ENCODE data around the gene SCCPDH. TPM values are rescaled to one million over a fixed set of nuclear protein-coding genes. Genes with fewer than 3 reads are reported as not detected.
A peak's percentile ranks its signal among the peaks of the same experiment; 100 is the strongest.

SCCPDH gene
- total and polyA plus RNA-seq, 2 of the 13 experiments (the other 11 are each of a cell fraction or from before 2014, with no cell fraction given): 36.7 to 62.3 TPM

GRCh38 chr1:246724731-246725095 lies 504 bp downstream of the SCCPDH start (continued):
- TF ChIP-seq, protein P1, sequence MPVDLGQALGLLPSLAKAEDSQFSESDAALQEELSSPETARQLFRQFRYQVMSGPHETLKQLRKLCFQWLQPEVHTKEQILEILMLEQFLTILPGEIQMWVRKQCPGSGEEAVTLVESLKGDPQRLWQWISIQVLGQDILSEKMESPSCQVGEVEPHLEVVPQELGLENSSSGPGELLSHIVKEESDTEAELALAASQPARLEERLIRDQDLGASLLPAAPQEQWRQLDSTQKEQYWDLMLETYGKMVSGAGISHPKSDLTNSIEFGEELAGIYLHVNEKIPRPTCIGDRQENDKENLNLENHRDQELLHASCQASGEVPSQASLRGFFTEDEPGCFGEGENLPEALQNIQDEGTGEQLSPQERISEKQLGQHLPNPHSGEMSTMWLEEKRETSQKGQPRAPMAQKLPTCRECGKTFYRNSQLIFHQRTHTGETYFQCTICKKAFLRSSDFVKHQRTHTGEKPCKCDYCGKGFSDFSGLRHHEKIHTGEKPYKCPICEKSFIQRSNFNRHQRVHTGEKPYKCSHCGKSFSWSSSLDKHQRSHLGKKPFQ (CRISPR knock-in tag; IDR thresholded peaks at IDR 0.05; ENCODE audit: insufficient replicate concordance): no peak
- TF ChIP-seq SIN3A (IDR thresholded peaks at IDR 0.05; ENCODE audit: borderline replicate concordance, low read depth, low read length) (no peak), FOXJ3 (CRISPR knock-in tag; IDR thresholded peaks at IDR 0.05; ENCODE audit: borderline replicate concordance) (no peak), HOMEZ (CRISPR knock-in tag; IDR thresholded peaks at IDR 0.05; ENCODE audit: low read depth) (no peak), ZC3H13 (CRISPR knock-in tag; IDR thresholded peaks at IDR 0.05) (no peak), TEAD3 (CRISPR knock-in tag; optimal IDR thresholded peaks at IDR 0.05; ENCODE audit: borderline replicate concordance) (peak; percentile 43), FOXA1 (IDR thresholded peaks at IDR 0.05) (no peak), FOXA1 (CRISPR knock-in tag; IDR thresholded peaks at IDR 0.05) (no peak), CBX2 (IDR thresholded peaks at IDR 0.05; ENCODE audit: low read depth, low read length) (no peak), CBX2 (CRISPR knock-in tag; IDR thresholded peaks at IDR 0.05; ENCODE audit: low read depth) (no peak), ZSCAN29 (CRISPR knock-in tag; conservative IDR thresholded peaks at IDR 0.05) (no peak), MAF1 (CRISPR knock-in tag; IDR thresholded peaks at IDR 0.05; ENCODE audit: borderline replicate concordance) (no peak), TP53 (CRISPR knock-in tag; conservative IDR thresholded peaks at IDR 0.05) (no peak), ZNF333 (CRISPR knock-in tag; IDR thresholded peaks at IDR 0.05; ENCODE audit: borderline replicate concordance) (no peak), MATR3 (CRISPR knock-in tag; IDR thresholded peaks at IDR 0.05) (no peak), PBX2 (CRISPR knock-in tag; IDR thresholded peaks at IDR 0.05) (no peak), ZNF704 (CRISPR knock-in tag; IDR thresholded peaks at IDR 0.05; ENCODE audit: borderline replicate concordance) (no peak; the same call in 1 of the 2 replicates), PHF8 (CRISPR knock-in tag; IDR thresholded peaks at IDR 0.05) (no peak), ZNF446 (CRISPR knock-in tag; IDR thresholded peaks at IDR 0.05) (no peak), MED8 (CRISPR knock-in tag; IDR thresholded peaks at IDR 0.05; ENCODE audit: insufficient replicate concordance) (no peak), CHD4 (IDR thresholded peaks at IDR 0.05; ENCODE audit: borderline replicate concordance, low read length) (no peak), ZNF75D (CRISPR knock-in tag; IDR thresholded peaks at IDR 0.05; ENCODE audit: borderline replicate concordance) (no peak), KDM3A (CRISPR knock-in tag; IDR thresholded peaks at IDR 0.05; ENCODE audit: low read depth) (no peak), KLF11 (CRISPR knock-in tag; IDR thresholded peaks at IDR 0.05) (no peak), ZKSCAN1 (IDR thresholded peaks at IDR 0.05; ENCODE audit: low read length) (no peak), ZSCAN20 (CRISPR knock-in tag; IDR thresholded peaks at IDR 0.05; ENCODE audit: borderline replicate concordance) (no peak), PLSCR1 (CRISPR knock-in tag; IDR thresholded peaks at IDR 0.05; ENCODE audit: borderline replicate concordance) (no peak), YEATS4 (CRISPR knock-in tag; IDR thresholded peaks at IDR 0.05; ENCODE audit: borderline replicate concordance) (no peak)

Measured in HepG2 (cell line).